ENCODE results near the gene ATG9A. TPM values are rescaled to one million over a fixed set of nuclear protein-coding genes. Genes with fewer than 3 reads are reported as not detected.
A peak's percentile ranks its signal among the peaks of the same experiment; 100 is the strongest.

Gene ATG9A
- total RNA-seq, 1 experiment from 2014 or later = 42.9 TPM

- POLR2A ChIA-PET = interaction anchor here (1.4 to 2.5 kb wide), 4 partner anchors 27 to 76 kb away, joined by 3 to 15 read pairs (median 8); partner anchors contain the start of genes CNPPD1, DNAJB2 and ZFAND2B
- peak overlapping the region; percentile 79 for H3K4me3 Mint-ChIP-seq
- no peak for ATAC-seq
These were observed 22.6 kb upstream of the ATG9A start for GRCh38 chr2:219252084-219252483.

DNA sequence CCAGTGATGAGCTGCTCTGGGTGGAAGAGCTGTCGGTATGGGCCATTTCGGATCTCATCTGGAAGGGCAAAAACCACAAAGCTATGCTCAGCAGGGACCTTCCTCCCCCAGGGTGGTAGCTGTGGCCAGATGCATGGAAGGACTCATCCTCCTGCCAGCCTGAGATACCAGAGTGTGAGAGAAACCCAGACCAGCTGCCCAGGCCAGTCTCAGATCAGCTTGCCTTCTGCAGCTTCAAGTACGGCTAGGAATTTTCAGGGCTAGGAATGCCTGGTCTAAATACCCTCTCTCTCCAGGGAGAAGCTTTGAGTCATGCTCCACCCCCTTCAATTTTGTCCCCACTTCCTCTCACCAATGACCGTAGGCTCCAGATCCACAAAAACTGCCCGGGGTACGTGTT lies 22.2 kb upstream of the ATG9A start:
- H3K4me1 Mint-ChIP-seq = peaks cover 25% of the 10 kb centered on the region
- H3K9me3 Mint-ChIP-seq = no peaks in the 10 kb centered on the region
- TF ChIP-seq, protein P1, sequence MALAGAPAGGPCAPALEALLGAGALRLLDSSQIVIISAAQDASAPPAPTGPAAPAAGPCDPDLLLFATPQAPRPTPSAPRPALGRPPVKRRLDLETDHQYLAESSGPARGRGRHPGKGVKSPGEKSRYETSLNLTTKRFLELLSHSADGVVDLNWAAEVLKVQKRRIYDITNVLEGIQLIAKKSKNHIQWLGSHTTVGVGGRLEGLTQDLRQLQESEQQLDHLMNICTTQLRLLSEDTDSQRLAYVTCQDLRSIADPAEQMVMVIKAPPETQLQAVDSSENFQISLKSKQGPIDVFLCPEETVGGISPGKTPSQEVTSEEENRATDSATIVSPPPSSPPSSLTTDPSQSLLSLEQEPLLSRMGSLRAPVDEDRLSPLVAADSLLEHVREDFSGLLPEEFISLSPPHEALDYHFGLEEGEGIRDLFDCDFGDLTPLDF (CRISPR knock-in tag; IDR thresholded peaks at IDR 0.05) = no peak
- TF ChIP-seq ATF2 (CRISPR knock-in tag; IDR thresholded peaks at IDR 0.05; ENCODE audit: borderline replicate concordance, low read depth) = no peak
- no peak for TF ChIP-seq ZNF138 (CRISPR knock-in tag; conservative IDR thresholded peaks at IDR 0.05)
- TF ChIP-seq, protein P2, sequence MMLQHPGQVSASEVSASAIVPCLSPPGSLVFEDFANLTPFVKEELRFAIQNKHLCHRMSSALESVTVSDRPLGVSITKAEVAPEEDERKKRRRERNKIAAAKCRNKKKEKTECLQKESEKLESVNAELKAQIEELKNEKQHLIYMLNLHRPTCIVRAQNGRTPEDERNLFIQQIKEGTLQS (CRISPR knock-in tag; conservative IDR thresholded peaks at IDR 0.05) = no peak
- TF ChIP-seq OVOL2 (CRISPR knock-in tag; IDR thresholded peaks at IDR 0.05; ENCODE audit: borderline replicate concordance) = no peak
- TF ChIP-seq NR3C1 (CRISPR knock-in tag; conservative IDR thresholded peaks at IDR 0.05; ENCODE audit: low read depth) = no peak
- no peak for TF ChIP-seq ZNF219 (CRISPR knock-in tag; IDR thresholded peaks at IDR 0.05; ENCODE audit: borderline replicate concordance)
- ChIA-PET CTCF (interaction anchor here (0.8 to 4.7 kb wide), 4 partner anchors 27 to 80 kb away, joined by 3 to 33 read pairs (median 5); partner anchors contain the start of genes ABCB6 and DNAJB2), POLR2A (interaction anchor here (1.4 to 2.0 kb wide), 3 partner anchors 43 to 75 kb away, joined by 3 to 9 read pairs (median 7); partner anchors contain the start of genes CNPPD1 and ZFAND2B)
- no peak for ATAC-seq
- no peak for DNase-seq (ENCODE audit: low spot score)
- H3K36me3 Mint-ChIP-seq = peaks cover 19% of the 10 kb centered on the region; the same call in 1 of the 2 replicates
- no peak overlapping the region for H3K27ac Mint-ChIP-seq
- H3K4me3 Mint-ChIP-seq = peak overlapping the region; percentile 79; the same call in 1 of the 2 replicates
- peaks cover 53% of the 10 kb centered on the region for H3K27me3 Mint-ChIP-seq (ENCODE audit: low read depth)

More at GRCh38 chr2:219252084-219252483, 22.6 kb upstream of the ATG9A start:
- no peaks in the 10 kb centered on the region for H3K9me3 Mint-ChIP-seq
- H3K4me1 Mint-ChIP-seq = peaks cover 25% of the 10 kb centered on the region
- TF ChIP-seq, protein P3, sequence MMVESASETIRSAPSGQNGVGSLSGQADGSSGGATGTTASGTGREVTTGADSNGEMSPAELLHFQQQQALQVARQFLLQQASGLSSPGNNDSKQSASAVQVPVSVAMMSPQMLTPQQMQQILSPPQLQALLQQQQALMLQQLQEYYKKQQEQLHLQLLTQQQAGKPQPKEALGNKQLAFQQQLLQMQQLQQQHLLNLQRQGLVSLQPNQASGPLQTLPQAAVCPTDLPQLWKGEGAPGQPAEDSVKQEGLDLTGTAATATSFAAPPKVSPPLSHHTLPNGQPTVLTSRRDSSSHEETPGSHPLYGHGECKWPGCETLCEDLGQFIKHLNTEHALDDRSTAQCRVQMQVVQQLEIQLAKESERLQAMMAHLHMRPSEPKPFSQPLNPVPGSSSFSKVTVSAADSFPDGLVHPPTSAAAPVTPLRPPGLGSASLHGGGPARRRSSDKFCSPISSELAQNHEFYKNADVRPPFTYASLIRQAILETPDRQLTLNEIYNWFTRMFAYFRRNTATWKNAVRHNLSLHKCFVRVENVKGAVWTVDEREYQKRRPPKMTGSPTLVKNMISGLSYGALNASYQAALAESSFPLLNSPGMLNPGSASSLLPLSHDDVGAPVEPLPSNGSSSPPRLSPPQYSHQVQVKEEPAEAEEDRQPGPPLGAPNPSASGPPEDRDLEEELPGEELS (CRISPR knock-in tag; IDR thresholded peaks at IDR 0.05) = no peak
- TF ChIP-seq, protein P4, sequence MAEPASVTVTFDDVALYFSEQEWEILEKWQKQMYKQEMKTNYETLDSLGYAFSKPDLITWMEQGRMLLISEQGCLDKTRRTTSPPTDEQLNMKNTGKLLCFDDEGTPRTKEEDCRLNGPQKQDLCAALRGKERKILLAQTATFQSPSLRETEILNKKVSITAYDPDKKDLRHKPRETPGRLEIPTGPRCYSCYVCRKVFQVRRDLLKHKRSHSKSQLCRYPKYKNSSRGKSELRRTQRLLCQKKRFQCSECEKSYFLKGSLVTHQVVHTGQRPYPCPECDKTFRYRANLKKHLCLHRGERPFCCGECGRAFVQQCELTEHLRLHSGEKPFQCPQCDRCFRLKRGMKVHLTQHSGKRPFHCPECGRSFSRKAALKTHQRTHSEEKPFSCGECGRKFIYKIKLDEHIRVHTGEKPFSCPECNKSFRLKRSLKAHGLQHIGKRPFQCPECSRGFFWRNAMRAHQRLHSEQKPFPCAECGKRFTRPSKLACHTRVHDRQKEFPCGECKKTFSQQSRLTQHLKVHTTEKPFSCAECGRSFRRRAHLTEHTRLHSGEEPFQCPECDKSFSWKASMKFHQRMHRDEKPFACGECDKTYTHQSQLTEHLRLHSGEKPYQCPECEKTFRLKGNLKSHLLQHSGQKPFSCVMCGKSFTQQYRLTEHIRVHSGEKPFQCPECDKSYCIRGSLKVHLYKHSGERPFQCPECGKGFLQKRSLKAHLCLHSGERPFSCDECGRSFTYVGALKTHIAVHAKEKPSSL (CRISPR knock-in tag; conservative IDR thresholded peaks at IDR 0.05) = no peak
- no peak overlapping the region for H3K27ac Mint-ChIP-seq
- H3K27me3 Mint-ChIP-seq (ENCODE audit: low read depth) = peaks cover 57% of the 10 kb centered on the region
- H3K36me3 Mint-ChIP-seq = peaks cover 19% of the 10 kb centered on the region; the same call in 1 of the 2 replicates
- CTCF ChIA-PET = interaction anchor here (0.8 to 4.7 kb wide), 5 partner anchors 25 to 81 kb away, joined by 3 to 33 read pairs (median 6); partner anchors contain the start of genes ABCB6 and DNAJB2
- no peak for DNase-seq (ENCODE audit: low spot score)

GRCh38 chr2:219250049-219250781 lies 20.8 kb upstream of the ATG9A start:
- POLR2A ChIA-PET = interaction anchor here (1.1 to 2.3 kb wide), 3 partner anchors 24 to 31 kb away, joined by 3 to 11 read pairs (median 3); partner anchors contain the start of gene ABCB6
- H3K27ac Mint-ChIP-seq = no peak overlapping the region
- TF ChIP-seq, protein P5, sequence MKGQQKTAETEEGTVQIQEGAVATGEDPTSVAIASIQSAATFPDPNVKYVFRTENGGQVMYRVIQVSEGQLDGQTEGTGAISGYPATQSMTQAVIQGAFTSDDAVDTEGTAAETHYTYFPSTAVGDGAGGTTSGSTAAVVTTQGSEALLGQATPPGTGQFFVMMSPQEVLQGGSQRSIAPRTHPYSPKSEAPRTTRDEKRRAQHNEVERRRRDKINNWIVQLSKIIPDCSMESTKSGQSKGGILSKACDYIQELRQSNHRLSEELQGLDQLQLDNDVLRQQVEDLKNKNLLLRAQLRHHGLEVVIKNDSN (CRISPR knock-in tag; IDR thresholded peaks at IDR 0.05) = no peak
- TF ChIP-seq ZNF281 (CRISPR knock-in tag; IDR thresholded peaks at IDR 0.05) = no peak
- TF ChIP-seq, protein P4 (CRISPR knock-in tag; conservative IDR thresholded peaks at IDR 0.05) = no peak
- TF ChIP-seq EMX1 (CRISPR knock-in tag; IDR thresholded peaks at IDR 0.05) = no peak
- no peak for TF ChIP-seq ZBTB21 (CRISPR knock-in tag; IDR thresholded peaks at IDR 0.05; ENCODE audit: borderline replicate concordance)
- no peak for TF ChIP-seq IRF2 (CRISPR knock-in tag; IDR thresholded peaks at IDR 0.05; ENCODE audit: borderline replicate concordance, low read depth)
- TF ChIP-seq OVOL2 (CRISPR knock-in tag; IDR thresholded peaks at IDR 0.05; ENCODE audit: borderline replicate concordance) = no peak

More at GRCh38 chr2:219250049-219250781, 20.8 kb upstream of the ATG9A start:
- Mint-ChIP-seq H3K9me3 (no peaks in the 10 kb centered on the region), H3K4me1 (peaks cover 33% of the 10 kb centered on the region), H3K36me3 (peaks cover 19% of the 10 kb centered on the region; the same call in 1 of the 2 replicates), H3K4me3 (no peak overlapping the region), H3K27me3 (ENCODE audit: low read depth) (peaks cover 39% of the 10 kb centered on the region)
- CTCF ChIA-PET = interaction anchor here (1.0 to 3.0 kb wide), 6 partner anchors 28 to 220 kb away, joined by 3 to 25 read pairs (median 4); partner anchors contain the start of gene DNAJB2
- ATAC-seq (no peak), DNase-seq (ENCODE audit: low spot score) (no peak)
